ENCODE data around the gene CTTNBP2.

DNA sequence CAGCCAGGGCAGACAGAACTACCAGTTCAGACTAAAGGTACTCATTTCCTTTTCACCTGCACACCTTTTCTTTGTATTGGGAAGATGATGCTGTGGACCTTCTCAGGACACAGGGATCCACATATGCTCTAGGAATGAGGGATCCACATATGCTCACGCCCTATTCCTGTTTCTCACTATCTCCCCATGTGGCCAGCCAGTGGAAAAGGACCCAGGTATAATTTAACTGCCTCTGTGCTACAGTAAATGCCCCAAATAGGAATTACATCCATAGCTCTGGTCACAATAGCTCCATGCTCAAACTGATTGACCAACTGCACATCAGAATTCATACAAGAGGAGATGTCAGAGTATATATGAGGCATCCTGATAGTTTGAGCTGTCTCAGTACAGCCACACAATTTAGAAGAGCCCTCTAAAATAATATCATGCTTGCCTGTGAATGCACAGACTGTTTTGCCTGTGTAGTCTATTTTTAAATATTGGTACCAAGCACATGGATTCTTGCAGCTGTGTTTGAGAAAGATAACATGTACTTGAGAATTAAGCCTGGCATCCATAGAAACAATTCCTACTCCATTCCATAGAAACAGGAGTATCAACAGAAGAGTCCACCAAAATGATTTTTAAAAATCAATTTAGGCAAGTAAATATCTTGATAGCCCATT is 43.7 kb downstream of the CTTNBP2 start:
- TF ChIP-seq TAF1 (IDR thresholded peaks at IDR 0.05; ENCODE audit: borderline replicate concordance, low read depth, low read length) (no peak), POLR2AphosphoS5 (IDR thresholded peaks at IDR 0.05; ENCODE audit: low read depth, low read length) (no peak), POLR2A (IDR thresholded peaks at IDR 0.05; ENCODE audit: low read depth, low read length) (no peak)

Data from GM12892 (cell line).